MM.1S (cell line): ENCODE data around the gene SUCNR1.

Source experiments
- DNase-seq: peaks from one replicate; pipeline ENCODE4 v3.0.0-alpha.2; 2015
- H2AFZ ChIP-seq: fragments of 300-600 bp; sonication (generic); 2 replicates; pipeline ENCODE4 v1.6.0; 2016; ENCODE audit warnings: antibody characterized with exemption, low read length
- H3F3A ChIP-seq: fragments of 300-600 bp; sonication (generic); 2 replicates; pipeline ENCODE4 v1.6.1; 2016; ENCODE audit warnings: mild to moderate bottlenecking, antibody characterized with exemption, low read length, moderate library complexity, mixed read lengths; ENCODE audit not compliant: insufficient read depth
- H3K27ac ChIP-seq: fragments of 300-600 bp; sonication (generic); 2 replicates; pipeline ENCODE4 v1.5.1; 2016; ENCODE audit warnings: mild to moderate bottlenecking, low read length
- H3K27me3 ChIP-seq: fragments of 300-600 bp; sonication (generic); replicated peaks from 2 replicates; pipeline ENCODE4 v1.6.0; 2016; ENCODE audit warnings: low read length; ENCODE audit not compliant: insufficient read depth
- H3K36me3 ChIP-seq: fragments of 300-600 bp; sonication (generic); replicated peaks from 2 replicates; pipeline ENCODE4 v1.6.1; 2016; ENCODE audit warnings: mild to moderate bottlenecking, low read length, mixed read lengths; ENCODE audit not compliant: insufficient read depth
- H3K4me1 ChIP-seq: fragments of 300-600 bp; sonication (generic); 2 replicates; pipeline ENCODE4 v1.6.1; 2016; ENCODE audit warnings: low read length, mixed read lengths
- H3K4me2 ChIP-seq: fragments of 300-600 bp; sonication (generic); 2 replicates; pipeline ENCODE4 v1.6.0; 2016; ENCODE audit warnings: low read depth, low read length
- H3K4me3 ChIP-seq: fragments of 300-600 bp; sonication (generic); 2 replicates; pipeline ENCODE4 v1.5.1; 2016; ENCODE audit warnings: low read length, mixed read lengths
- H3K79me2 ChIP-seq: fragments of 300-600 bp; sonication (generic); 2 replicates; pipeline ENCODE4 v1.6.1; 2016; ENCODE audit warnings: mixed run types, low read length, mixed read lengths
- H3K9ac ChIP-seq: fragments of 300-600 bp; sonication (generic); 2 replicates; pipeline ENCODE4 v1.6.1; 2016; ENCODE audit warnings: low read length, mixed read lengths
- H3K9me2 ChIP-seq: fragments of 300-600 bp; sonication (generic); replicated peaks from 2 replicates; pipeline ENCODE4 v1.6.1; 2016; ENCODE audit warnings: mild to moderate bottlenecking, low read length, mixed read lengths; ENCODE audit not compliant: insufficient read depth
- H3K9me3 ChIP-seq: fragments of 300-600 bp; sonication (generic); replicated peaks from 2 replicates; pipeline ENCODE4 v1.6.1; 2016; ENCODE audit warnings: mild to moderate bottlenecking, low read length, mixed read lengths; ENCODE audit not compliant: insufficient read depth
- H4K20me1 ChIP-seq: fragments of 300-600 bp; sonication (generic); 2 replicates; pipeline ENCODE4 v1.6.1; 2016; ENCODE audit warnings: mild to moderate bottlenecking, low read length, moderate library complexity, mixed read lengths; ENCODE audit not compliant: insufficient read depth
- EZH2 ChIP-seq: fragments of 300-600 bp; sonication (generic); optimal IDR thresholded peaks from 2 replicates; pipeline ENCODE3; 2017; ENCODE audit warnings: low read depth, mild to moderate bottlenecking, antibody characterized with exemption, low read length, mixed read lengths
- EZH2phosphoT487 ChIP-seq: fragments of 300-600 bp; sonication (generic); IDR thresholded peaks from 2 replicates; pipeline ENCODE4 v1.6.1; 2018; ENCODE audit warnings: antibody characterized with exemption, low read length
- TF ChIP-seq, protein P1 (sequence below): fragments of 300-600 bp; sonication (generic); IDR thresholded peaks from 2 replicates; pipeline ENCODE4 v1.5.1; 2016; ENCODE audit warnings: antibody characterized with exemption, low read length, mixed read lengths

The SUCNR1 gene

DNA sequence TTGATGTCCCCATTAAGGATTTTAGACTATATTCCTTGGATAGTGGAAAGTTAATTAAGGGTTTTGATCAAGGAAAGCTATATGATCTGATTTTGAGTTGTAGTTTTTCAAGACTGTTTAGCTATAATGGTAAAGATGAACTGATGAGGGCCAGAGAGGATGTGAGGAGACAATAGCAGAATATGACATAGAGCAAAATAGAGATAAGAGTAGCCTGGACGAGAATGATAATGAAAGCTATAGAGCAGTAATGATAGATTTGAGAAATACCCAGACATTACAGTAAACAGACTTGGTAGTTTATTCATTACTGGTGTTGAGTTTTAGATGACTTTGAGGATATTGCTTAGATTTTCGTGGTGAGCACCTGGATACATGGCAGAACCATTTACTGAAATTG lies 3.8 kb downstream of the SUCNR1 start:
- Histone ChIP-seq H3K79me2 (no peaks in the 10 kb centered on the region), H2AFZ (no peak overlapping the region), H3K4me2 (no peak overlapping the region), H3K9me3 (no peaks in the 10 kb centered on the region), H3F3A (no peaks in the 10 kb centered on the region; the same call in 1 of the 2 replicates), H3K4me1 (peaks cover 9% of the 10 kb centered on the region; the same call in 1 of the 2 replicates), H3K27me3 (no peaks in the 10 kb centered on the region), H3K36me3 (no peaks in the 10 kb centered on the region), H4K20me1 (no peaks in the 10 kb centered on the region), H3K4me3 (no peak overlapping the region), H3K9ac (no peak overlapping the region), H3K9me2 (no peaks in the 10 kb centered on the region), H3K27ac (no peak overlapping the region)
- DNase-seq = no peak
- TF ChIP-seq, protein P1, sequence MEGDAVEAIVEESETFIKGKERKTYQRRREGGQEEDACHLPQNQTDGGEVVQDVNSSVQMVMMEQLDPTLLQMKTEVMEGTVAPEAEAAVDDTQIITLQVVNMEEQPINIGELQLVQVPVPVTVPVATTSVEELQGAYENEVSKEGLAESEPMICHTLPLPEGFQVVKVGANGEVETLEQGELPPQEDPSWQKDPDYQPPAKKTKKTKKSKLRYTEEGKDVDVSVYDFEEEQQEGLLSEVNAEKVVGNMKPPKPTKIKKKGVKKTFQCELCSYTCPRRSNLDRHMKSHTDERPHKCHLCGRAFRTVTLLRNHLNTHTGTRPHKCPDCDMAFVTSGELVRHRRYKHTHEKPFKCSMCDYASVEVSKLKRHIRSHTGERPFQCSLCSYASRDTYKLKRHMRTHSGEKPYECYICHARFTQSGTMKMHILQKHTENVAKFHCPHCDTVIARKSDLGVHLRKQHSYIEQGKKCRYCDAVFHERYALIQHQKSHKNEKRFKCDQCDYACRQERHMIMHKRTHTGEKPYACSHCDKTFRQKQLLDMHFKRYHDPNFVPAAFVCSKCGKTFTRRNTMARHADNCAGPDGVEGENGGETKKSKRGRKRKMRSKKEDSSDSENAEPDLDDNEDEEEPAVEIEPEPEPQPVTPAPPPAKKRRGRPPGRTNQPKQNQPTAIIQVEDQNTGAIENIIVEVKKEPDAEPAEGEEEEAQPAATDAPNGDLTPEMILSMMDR = no peak
- TF ChIP-seq EZH2phosphoT487 = no peak
- no peak for TF ChIP-seq EZH2

DNA sequence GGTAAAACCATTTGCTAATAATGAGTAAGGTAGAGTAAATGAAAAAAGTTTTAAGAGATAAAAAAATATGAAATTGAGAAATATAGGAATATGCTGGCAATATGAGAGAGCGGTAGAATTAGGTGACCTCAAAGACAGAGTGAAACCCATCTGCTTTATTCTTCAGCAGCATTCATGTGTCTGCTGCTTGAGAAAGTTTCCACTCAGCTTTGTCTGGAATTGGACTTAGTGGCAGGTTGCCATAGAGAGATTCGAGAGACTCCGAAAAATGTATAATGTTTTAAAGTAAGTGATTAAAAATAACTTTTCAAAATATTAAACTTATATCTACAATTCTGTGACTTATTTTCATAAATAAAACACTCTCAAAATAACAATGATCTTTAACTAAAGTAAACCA lies 5.0 kb downstream of the SUCNR1 start:
- Histone ChIP-seq H3K9me2 (no peaks in the 10 kb centered on the region), H3K27me3 (no peaks in the 10 kb centered on the region), H4K20me1 (no peaks in the 10 kb centered on the region), H3K4me1 (peaks cover 9% of the 10 kb centered on the region; the same call in 1 of the 2 replicates), H3K4me2 (no peak overlapping the region), H3K4me3 (no peak overlapping the region), H3K36me3 (no peaks in the 10 kb centered on the region), H2AFZ (no peak overlapping the region), H3K9me3 (no peaks in the 10 kb centered on the region), H3K9ac (no peak overlapping the region), H3K27ac (no peak overlapping the region), H3F3A (no peaks in the 10 kb centered on the region; the same call in 1 of the 2 replicates), H3K79me2 (no peaks in the 10 kb centered on the region)
- DNase-seq = no peak
- TF ChIP-seq EZH2phosphoT487 = no peak
- TF ChIP-seq, protein P1 = no peak
- no peak for TF ChIP-seq EZH2

DNA sequence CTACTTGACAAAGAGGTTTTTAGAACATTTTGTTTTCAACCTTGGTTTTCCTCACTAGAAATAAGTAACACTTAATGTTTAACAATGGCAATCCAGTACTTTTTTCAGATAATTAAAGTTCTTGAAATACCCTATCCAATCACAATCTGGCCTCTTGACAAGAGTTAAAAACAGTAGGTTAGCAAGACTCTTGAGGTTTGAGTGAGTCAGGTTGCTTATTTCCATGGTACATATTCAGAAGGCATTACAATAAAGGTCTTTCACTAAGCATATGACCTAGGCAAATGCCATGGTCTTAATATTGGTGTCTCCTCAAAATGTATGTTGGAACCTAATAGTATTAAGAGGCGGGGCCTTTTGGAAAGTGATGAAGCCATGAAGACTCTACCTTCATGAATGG lies 5.6 kb downstream of the SUCNR1 start:
- Histone ChIP-seq H3K4me1 (peaks cover 9% of the 10 kb centered on the region; the same call in 1 of the 2 replicates), H3K9me3 (no peaks in the 10 kb centered on the region), H3K27ac (no peak overlapping the region), H4K20me1 (no peaks in the 10 kb centered on the region), H3K79me2 (no peaks in the 10 kb centered on the region), H3K36me3 (no peaks in the 10 kb centered on the region), H3K4me3 (no peak overlapping the region), H3K4me2 (no peak overlapping the region), H3K9me2 (no peaks in the 10 kb centered on the region), H3K27me3 (no peaks in the 10 kb centered on the region), H2AFZ (no peak overlapping the region), H3K9ac (no peak overlapping the region), H3F3A (no peaks in the 10 kb centered on the region; the same call in 1 of the 2 replicates)
- TF ChIP-seq, protein P1 = no peak
- TF ChIP-seq EZH2 (no peak), EZH2phosphoT487 (no peak)
- no peak for DNase-seq
